Mesenchymal stem cell (in vitro differentiated cells and primary cell): ENCODE measurements around the gene SAMD1.
A peak's percentile ranks its signal among the peaks of the same experiment; 100 is the strongest.

Source experiments
- DNase-seq: peaks from one replicate; pipeline ENCODE4 v3.0.0-alpha.2; 2013
- H2AFZ ChIP-seq: one replicate; pipeline ENCODE4 v1.6.1; 2013; ENCODE audit warnings: low read depth, mild to moderate bottlenecking, control low read depth, inconsistent platforms, low read length, moderate library complexity
- H2AK5ac ChIP-seq: 2 replicates; pipeline ENCODE4 v1.6.1; 2013; ENCODE audit warnings: low read length, moderate library complexity, mild to moderate bottlenecking, inconsistent platforms; ENCODE audit not compliant: severe bottlenecking
- H2BK120ac ChIP-seq: one replicate; pipeline ENCODE4 v1.6.1; 2013; ENCODE audit warnings: low read depth, mild to moderate bottlenecking, inconsistent platforms, low read length, moderate library complexity
- H2BK12ac ChIP-seq, 2 experiments: one replicate each; pipeline ENCODE4 v1.6.1; 2013; ENCODE audit warnings: inconsistent platforms in 2 of 2, low read length in 2 of 2, mild to moderate bottlenecking in 2 of 2, moderate library complexity in 2 of 2, control low read depth in 1 of 2
- H2BK15ac ChIP-seq: one replicate; pipeline ENCODE4 v1.6.1; 2013; ENCODE audit warnings: mild to moderate bottlenecking, low read depth, inconsistent platforms; ENCODE audit not compliant: poor library complexity, severe bottlenecking
- H2BK5ac ChIP-seq: 2 replicates; pipeline ENCODE4 v1.6.1; 2013; ENCODE audit warnings: low read depth, mild to moderate bottlenecking, low read length, control low read depth, inconsistent platforms; ENCODE audit not compliant: poor library complexity, severe bottlenecking
- H3K14ac ChIP-seq, 2 experiments: one replicate each; pipeline ENCODE4 v1.6.1; 2013; ENCODE audit warnings: inconsistent platforms in 2 of 2, low read length in 2 of 2, control low read depth in 1 of 2, mild to moderate bottlenecking in 1 of 2, moderate library complexity in 1 of 2
- H3K18ac ChIP-seq, 2 experiments: one replicate each; pipeline ENCODE4 v1.6.1; 2013; ENCODE audit warnings: inconsistent platforms in 2 of 2, low read length in 2 of 2, control low read depth in 1 of 2, low read depth in 1 of 2, mild to moderate bottlenecking in 1 of 2
- H3K23ac ChIP-seq, 2 experiments: one replicate each; pipeline ENCODE4 v1.6.1; 2013; ENCODE audit warnings: inconsistent platforms in 2 of 2, low read length in 2 of 2, mild to moderate bottlenecking in 2 of 2, moderate library complexity in 2 of 2, control low read depth in 1 of 2
- H3K27ac ChIP-seq: 2 replicates; pipeline ENCODE4 v1.5.1; 2013; ENCODE audit warnings: mild to moderate bottlenecking, moderate library complexity, low read length, control low read depth, inconsistent platforms; ENCODE audit not compliant: poor library complexity, severe bottlenecking
- H3K27me3 ChIP-seq, 2 experiments: 2 replicates each; pipeline versions ENCODE4 v1.6.1 to v1.7.0; 2013; ENCODE audit warnings: low read length in 2 of 2, mild to moderate bottlenecking in 2 of 2, moderate library complexity in 2 of 2, control low read depth in 1 of 2, inconsistent platforms in 1 of 2; ENCODE audit not compliant: control insufficient read depth in 1 of 2, insufficient read depth in 1 of 2
- H3K36me3 ChIP-seq, 2 experiments: 2 replicates each; pipeline versions ENCODE4 v1.6.1 to v1.7.0; 2013; ENCODE audit warnings: low read length in 2 of 2, control low read depth in 1 of 2, inconsistent platforms in 1 of 2, low read depth in 1 of 2, mild to moderate bottlenecking in 1 of 2; ENCODE audit not compliant: insufficient read depth in 2 of 2, control insufficient read depth in 1 of 2
- H3K4ac ChIP-seq, 2 experiments: one replicate each; pipeline ENCODE4 v1.6.1; 2013; ENCODE audit warnings: inconsistent platforms in 2 of 2, low read length in 2 of 2, mild to moderate bottlenecking in 2 of 2, moderate library complexity in 2 of 2, control low read depth in 1 of 2, low read depth in 1 of 2
- H3K4me1 ChIP-seq: 2 replicates; pipeline ENCODE4 v1.6.1; 2013; ENCODE audit warnings: low read depth, low read length, control low read depth; ENCODE audit not compliant: control insufficient read depth, insufficient read depth
- H3K4me2 ChIP-seq: 2 replicates; pipeline ENCODE4 v1.6.1; 2013; ENCODE audit warnings: low read length, mild to moderate bottlenecking, inconsistent platforms; ENCODE audit not compliant: poor library complexity, severe bottlenecking
- H3K4me3 ChIP-seq, 2 experiments: 2 replicates each; pipeline versions ENCODE4 v1.5.1 to v1.7.0; 2013; ENCODE audit warnings: low read length in 2 of 2, mild to moderate bottlenecking in 2 of 2, control low read depth in 1 of 2, low read depth in 1 of 2; ENCODE audit not compliant: insufficient read depth in 1 of 2
- H3K79me1 ChIP-seq: replicated peaks from 2 replicates; pipeline ENCODE4 v1.6.1; 2013; ENCODE audit warnings: mild to moderate bottlenecking, control low read depth, low read length, inconsistent platforms; ENCODE audit not compliant: poor library complexity, severe bottlenecking
- H3K9ac ChIP-seq: 2 replicates; pipeline ENCODE4 v1.7.0; 2013; ENCODE audit warnings: mild to moderate bottlenecking, low read length, moderate library complexity
- H3K9me3 ChIP-seq: 2 replicates; pipeline ENCODE4 v1.7.0; 2013; ENCODE audit warnings: mild to moderate bottlenecking, low read length; ENCODE audit not compliant: control insufficient read depth
- H4K8ac ChIP-seq: one replicate; pipeline ENCODE4 v1.6.1; 2013; ENCODE audit warnings: inconsistent platforms, mild to moderate bottlenecking, low read length, moderate library complexity
- H4K91ac ChIP-seq: one replicate; pipeline ENCODE4 v1.6.1; 2013; ENCODE audit warnings: mild to moderate bottlenecking, low read length, inconsistent platforms
- WGBS: methylation state at CpG from one replicate; pipeline ENCODE4 v1.1.7; 2013; ENCODE audit warnings: mixed read lengths; 5-methylcytosine and 5-hydroxymethylcytosine counted together

Gene SAMD1

DNA sequence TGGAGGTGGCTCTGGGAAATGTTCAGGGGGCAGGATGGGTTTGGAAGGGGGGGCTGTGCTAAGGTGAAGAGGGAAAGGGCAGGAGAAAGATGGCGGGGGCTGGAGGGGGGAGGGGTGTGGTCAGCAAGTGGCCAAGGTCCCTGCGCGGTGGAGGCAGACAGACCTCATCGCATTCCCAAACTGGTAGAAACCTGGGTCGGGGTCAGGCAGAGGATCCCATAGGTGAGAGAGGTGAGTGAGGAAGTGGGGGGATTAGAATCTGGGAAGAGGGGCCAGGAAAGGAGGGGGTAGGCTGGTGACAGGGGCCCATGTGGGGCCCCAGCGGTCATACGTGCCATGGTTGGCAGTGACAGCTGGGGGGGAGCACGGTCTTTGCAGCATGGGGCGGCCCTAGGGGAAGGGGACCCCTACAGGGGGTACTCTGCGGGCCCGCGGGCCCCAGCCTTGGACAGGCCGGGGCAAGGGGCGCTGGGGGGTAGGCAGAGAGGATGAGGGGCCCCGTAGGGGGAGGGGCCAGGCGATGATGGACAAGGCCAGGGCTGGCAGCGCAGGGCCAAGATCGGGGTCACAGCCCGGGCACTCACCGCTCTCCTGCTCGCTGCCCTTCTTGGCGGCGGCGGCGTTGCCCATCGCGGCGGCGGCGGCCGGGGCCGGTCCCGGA, 26.5 kb upstream of the SAMD1 start:
- Histone ChIP-seq H3K4me1 (peaks cover 44% of the 10 kb centered on the region), H2BK120ac (no peak overlapping the region), H3K4me3 (peak overlapping the region; percentile 80 to 94), H3K27ac (no peak overlapping the region), H4K91ac (peak overlapping the region; percentile 25), H3K23ac (peak overlapping the region in 1 of 2 experiments; percentile 30), H4K8ac (no peak overlapping the region), H3K36me3 (peaks cover 0 to 4% of the 10 kb centered on the region in 2 experiments), H3K4me2 (peak overlapping the region; percentile 78), H2BK5ac (peak overlapping the region; percentile 4), H3K18ac (peak overlapping the region in 1 of 2 experiments; percentile 64), H2BK12ac (peak overlapping the region in 1 of 2 experiments; percentile 32), H3K79me1 (peaks cover 35% of the 10 kb centered on the region), H3K9ac (peak overlapping the region; percentile 88), H3K14ac (peak overlapping the region in 1 of 2 experiments; percentile 5), H2BK15ac (no peak overlapping the region), H3K4ac (peak overlapping the region; percentile 5 to 44), H2AFZ (no peak overlapping the region), H3K9me3 (no peaks in the 10 kb centered on the region), H2AK5ac (no peak overlapping the region), H3K27me3 (no peaks in the 10 kb centered on the region)
- no peak for DNase-seq
- WGBS: under 1% methylated on average over 27 of the region's 33 CpGs

GRCh38 chr19:14116525-14116917, 26.0 kb upstream of the SAMD1 start:
- Histone ChIP-seq H2BK15ac (no peak overlapping the region), H3K18ac (peak overlapping the region in 1 of 2 experiments; percentile 64), H3K23ac (peak overlapping the region in 1 of 2 experiments; percentile 44), H3K79me1 (peaks cover 38% of the 10 kb centered on the region), H2AFZ (no peak overlapping the region), H3K4me1 (peaks cover 49% of the 10 kb centered on the region), H3K4ac (peak overlapping the region in 1 of 2 experiments; percentile 44), H3K9me3 (no peaks in the 10 kb centered on the region), H3K27me3 (no peaks in the 10 kb centered on the region), H2AK5ac (no peak overlapping the region), H2BK120ac (no peak overlapping the region), H3K27ac (no peak overlapping the region), H4K91ac (peak overlapping the region; percentile 25), H3K14ac (peak overlapping the region in 1 of 2 experiments; percentile 53), H3K4me2 (peak overlapping the region; percentile 78), H2BK5ac (no peak overlapping the region), H3K4me3 (peak overlapping the region; percentile 80 to 94), H3K9ac (peak overlapping the region; percentile 88), H4K8ac (no peak overlapping the region), H3K36me3 (peaks cover 0 to 4% of the 10 kb centered on the region in 2 experiments), H2BK12ac (no peak overlapping the region)
- WGBS: 7% methylated on average over 6 of the region's 6 CpGs
- DNase-seq: no peak

DNA sequence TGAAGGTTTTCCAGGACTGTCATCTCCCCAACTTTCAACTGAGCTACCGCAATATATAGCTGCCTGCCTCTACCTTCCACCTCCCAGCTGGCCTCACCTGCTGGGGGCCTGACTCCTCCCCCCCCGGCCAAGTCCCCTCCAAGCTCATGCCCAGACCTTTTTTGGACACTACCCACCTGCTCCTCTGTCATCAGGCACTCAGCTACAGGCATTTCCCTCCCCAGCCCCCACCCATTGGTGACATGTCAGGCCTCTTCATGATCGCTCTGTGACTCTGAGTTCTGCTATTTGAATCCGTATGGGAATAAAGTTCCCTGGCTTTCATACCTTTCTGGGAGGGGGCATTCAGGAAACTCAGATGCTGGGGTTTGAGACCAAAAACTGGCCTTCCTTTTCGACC, 25.2 kb upstream of the SAMD1 start:
- H2BK120ac ChIP-seq: no peak overlapping the region
- no peak overlapping the region for H2BK5ac ChIP-seq
- H4K91ac ChIP-seq: no peak overlapping the region
- H2BK12ac ChIP-seq: no peak overlapping the region
- no peak overlapping the region for H2AK5ac ChIP-seq
- no peaks in the 10 kb centered on the region for H3K27me3 ChIP-seq
- H3K23ac ChIP-seq: no peak overlapping the region
- no peak overlapping the region for H3K14ac ChIP-seq
- no peaks in the 10 kb centered on the region for H3K9me3 ChIP-seq
- no peak overlapping the region for H3K4ac ChIP-seq
- no peak overlapping the region for H3K27ac ChIP-seq
- H2AFZ ChIP-seq: no peak overlapping the region
- H3K9ac ChIP-seq: peak overlapping the region; percentile 88
- H3K36me3 ChIP-seq: peaks cover 0 to 4% of the 10 kb centered on the region in 2 experiments
- WGBS: 79% methylated on average over 5 of the region's 5 CpGs
- H2BK15ac ChIP-seq: no peak overlapping the region
- no peak overlapping the region for H4K8ac ChIP-seq
- no peak overlapping the region for H3K4me2 ChIP-seq
- no peak for DNase-seq
- peaks cover 52% of the 10 kb centered on the region for H3K4me1 ChIP-seq
- H3K4me3 ChIP-seq: peak overlapping the region in 1 of 2 experiments; percentile 94
- peaks cover 42% of the 10 kb centered on the region for H3K79me1 ChIP-seq
- no peak overlapping the region for H3K18ac ChIP-seq

DNA sequence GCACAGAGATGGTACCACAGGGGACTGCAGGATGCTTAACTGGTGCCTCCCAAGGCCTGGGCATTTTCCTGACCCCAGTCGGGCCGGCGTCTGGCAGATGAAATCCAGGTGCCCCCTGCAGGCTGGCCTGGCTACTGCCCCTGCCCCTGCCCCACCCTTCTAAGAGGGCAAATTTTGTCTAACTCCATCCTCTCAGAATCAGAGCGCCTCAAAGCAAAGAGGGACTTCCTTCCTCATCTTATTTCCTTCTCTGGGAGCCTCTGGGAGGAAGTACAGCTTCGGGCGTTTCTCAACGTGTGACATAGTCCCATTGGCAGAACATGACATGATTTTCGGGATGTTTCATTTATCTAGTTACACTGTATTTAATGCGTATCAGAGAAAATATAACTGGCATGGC, 24.3 kb upstream of the SAMD1 start:
- H2BK5ac ChIP-seq: no peak overlapping the region
- no peak overlapping the region for H2BK12ac ChIP-seq
- no peak for DNase-seq
- H2BK120ac ChIP-seq: no peak overlapping the region
- H2AFZ ChIP-seq: no peak overlapping the region
- H3K4me3 ChIP-seq: no peak overlapping the region
- no peaks in the 10 kb centered on the region for H3K27me3 ChIP-seq
- 73% methylated on average over 8 of the region's 9 CpGs for WGBS
- no peaks in the 10 kb centered on the region for H3K9me3 ChIP-seq
- no peak overlapping the region for H3K4me2 ChIP-seq
- H3K18ac ChIP-seq: no peak overlapping the region
- H3K9ac ChIP-seq: no peak overlapping the region
- H3K4ac ChIP-seq: no peak overlapping the region
- H3K36me3 ChIP-seq: peaks cover 0 to 4% of the 10 kb centered on the region in 2 experiments
- H2BK15ac ChIP-seq: no peak overlapping the region
- H3K79me1 ChIP-seq: peaks cover 45% of the 10 kb centered on the region
- no peak overlapping the region for H3K14ac ChIP-seq
- H4K8ac ChIP-seq: no peak overlapping the region
- H4K91ac ChIP-seq: no peak overlapping the region
- H3K4me1 ChIP-seq: peaks cover 55% of the 10 kb centered on the region
- H3K27ac ChIP-seq: no peak overlapping the region
- no peak overlapping the region for H2AK5ac ChIP-seq
- H3K23ac ChIP-seq: peak overlapping the region in 1 of 2 experiments; percentile 10
